H7 (cell line): ENCODE data around the gene PNPLA2. TPM values are rescaled to one million over a fixed set of nuclear protein-coding genes. Genes with fewer than 3 reads are reported as not detected.

Source experiments
- DNase-seq: peaks from one replicate; pipeline ENCODE4 v3.0.0; 2012
- H3K27me3 ChIP-seq: 2 replicates; pipeline ENCODE4 v1.6.0; 2011; ENCODE audit warnings: mild to moderate bottlenecking, low read length; ENCODE audit not compliant: control insufficient read depth, insufficient read depth
- H3K36me3 ChIP-seq: replicated peaks from 2 replicates; pipeline ENCODE4 v1.5.1; 2011; ENCODE audit warnings: low read length; ENCODE audit not compliant: control insufficient read depth, insufficient read depth
- H3K4me3 ChIP-seq: 2 replicates; pipeline ENCODE4 v1.5.1; 2011; ENCODE audit warnings: low read depth, mild to moderate bottlenecking, control low read depth, low read length, moderate library complexity; ENCODE audit not compliant: insufficient read depth
- total RNA-seq: library from RNA; depleted of rRNA; stranded (reverse); fragments of >200 nt; shearing (Covaris generic); gene quantifications from 2 replicates; pipeline ENCODE4 v1.2.3, GENCODE V29; 2014

The PNPLA2 gene
- total RNA-seq, 1 experiment from 2014 or later: 15.7 TPM

GRCh38 chr11:843086-843734, 24.5 kb downstream of the PNPLA2 start:
- DNase-seq: peak; percentile 87
- Histone ChIP-seq H3K27me3 (no peaks in the 10 kb centered on the region), H3K36me3 (peaks cover 13% of the 10 kb centered on the region), H3K4me3 (peak overlapping the region; percentile 70)

DNA sequence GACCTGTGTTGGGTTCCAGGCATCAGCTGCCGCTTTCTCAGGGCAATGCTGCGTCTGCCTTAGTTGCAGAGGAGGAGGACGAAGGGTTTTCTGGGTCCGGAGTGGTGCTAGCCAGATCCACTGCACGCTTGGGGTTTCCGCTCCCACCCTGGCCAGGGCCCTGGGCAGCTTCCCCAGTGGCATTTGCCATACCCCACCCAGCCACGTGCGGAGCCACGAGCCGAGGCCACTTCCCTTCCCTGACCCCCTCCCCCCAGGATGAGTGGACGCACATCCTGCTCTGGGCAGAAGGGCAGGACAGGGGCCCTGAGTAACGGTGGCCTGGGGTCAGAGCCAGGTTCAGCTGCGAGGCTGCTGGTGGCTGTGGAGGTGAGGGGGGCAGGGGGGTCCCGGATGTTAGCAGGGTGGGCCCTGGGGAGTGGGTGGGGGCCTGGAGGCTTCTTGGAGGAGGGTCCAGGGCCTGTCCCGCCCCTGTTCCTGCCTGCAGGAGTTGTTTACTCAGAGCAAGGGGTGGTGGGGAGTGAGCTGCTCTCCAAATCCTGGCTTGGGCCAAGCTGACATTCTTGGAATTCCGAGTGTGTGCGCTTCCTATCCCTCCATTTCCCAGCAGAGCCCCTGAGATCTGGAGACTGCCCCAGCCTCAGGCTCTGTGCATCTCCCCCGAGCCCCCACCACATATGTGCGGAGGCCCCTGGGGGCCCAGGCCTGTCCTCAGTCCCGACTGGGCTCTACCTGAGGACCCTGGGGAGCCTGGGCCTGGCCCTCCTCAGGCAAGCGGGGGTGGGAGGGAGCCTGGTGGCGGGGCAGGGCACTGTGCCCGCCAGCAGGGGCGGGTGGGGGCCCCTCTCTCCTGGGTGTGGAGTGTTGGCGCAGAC, 25.3 kb downstream of the PNPLA2 start:
- DNase-seq: peak; percentile 97
- Histone ChIP-seq H3K27me3 (peaks cover 2% of the 10 kb centered on the region; the same call in 1 of the 2 replicates), H3K4me3 (peak overlapping the region; percentile 70), H3K36me3 (peaks cover 10% of the 10 kb centered on the region)

- peak; percentile 97 for DNase-seq
- Histone ChIP-seq H3K36me3 (peaks cover 5% of the 10 kb centered on the region), H3K27me3 (peaks cover 2% of the 10 kb centered on the region; the same call in 1 of the 2 replicates), H3K4me3 (peak overlapping the region; percentile 70)
These were observed 26.3 kb downstream of the PNPLA2 start for GRCh38 chr11:844693-845644.

DNA sequence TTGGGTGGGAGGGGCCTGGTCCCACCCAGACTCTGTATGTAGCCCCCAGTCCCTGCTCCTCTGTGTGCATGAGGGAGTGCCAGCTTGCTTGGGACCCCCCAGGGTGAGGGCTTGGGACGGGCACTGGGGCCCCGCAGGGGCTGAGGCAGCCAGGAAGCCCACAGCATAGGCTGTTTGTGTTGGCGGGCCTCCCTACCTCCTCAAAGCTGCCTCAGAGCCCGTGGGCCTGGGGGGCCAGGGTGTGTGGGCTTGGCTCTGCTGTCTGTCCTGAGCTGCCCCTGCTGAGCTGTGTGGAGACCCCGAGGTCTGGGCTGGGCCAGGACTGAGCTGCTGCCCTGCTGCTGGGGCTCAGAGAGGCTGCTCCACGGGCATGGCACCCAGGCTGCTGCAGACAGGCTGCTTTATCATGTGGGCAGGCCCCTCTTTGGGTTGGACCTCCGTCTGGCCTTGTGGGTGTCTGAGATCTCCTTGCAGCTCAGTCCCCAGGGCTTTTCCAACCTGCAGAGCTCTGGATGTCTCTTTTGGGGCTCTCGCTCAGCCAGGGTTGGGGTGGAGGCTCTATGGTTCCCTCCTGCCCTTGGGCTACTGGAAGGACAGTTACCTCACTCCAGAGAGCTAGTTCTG, 27.3 kb downstream of the PNPLA2 start:
- no peaks in the 10 kb centered on the region for H3K36me3 ChIP-seq
- H3K4me3 ChIP-seq: no peak overlapping the region
- H3K27me3 ChIP-seq: peaks cover 4% of the 10 kb centered on the region
- no peak for DNase-seq

GRCh38 chr11:846496-847098, 27.9 kb downstream of the PNPLA2 start:
- H3K36me3 ChIP-seq: no peaks in the 10 kb centered on the region
- no peak for DNase-seq
- H3K27me3 ChIP-seq: peaks cover 4% of the 10 kb centered on the region
- H3K4me3 ChIP-seq: no peak overlapping the region

DNA sequence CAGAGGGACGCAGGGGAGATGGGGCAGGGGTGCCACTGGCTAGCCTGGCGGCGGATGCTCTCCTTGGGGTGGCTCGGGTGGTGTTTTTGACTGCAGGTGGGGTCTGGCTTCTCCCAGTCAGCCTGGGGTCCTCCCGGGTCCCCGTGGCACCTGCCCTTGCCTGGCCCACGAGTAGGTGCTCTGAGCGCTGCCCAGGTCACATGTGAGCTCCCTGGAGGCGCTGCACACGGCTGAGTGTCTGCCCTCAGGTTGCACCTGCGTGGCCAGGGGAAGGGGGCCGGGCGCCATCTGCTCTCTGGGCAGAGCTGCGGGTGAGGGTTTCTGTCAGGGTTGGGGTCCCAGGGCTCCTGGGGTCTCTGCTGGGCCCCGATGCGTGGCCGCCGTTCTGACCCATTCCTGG, 29.2 kb downstream of the PNPLA2 start:
- no peak for DNase-seq

GRCh38 chr11:848380-848931, 29.7 kb downstream of the PNPLA2 start:
- Histone ChIP-seq H3K27me3 (peaks cover 4% of the 10 kb centered on the region), H3K36me3 (no peaks in the 10 kb centered on the region), H3K4me3 (no peak overlapping the region; the same call in 1 of the 2 replicates)
- DNase-seq: peak; percentile 94

More for the DNA sequence above, 29.2 kb downstream of the PNPLA2 start:
- H3K4me3 ChIP-seq: no peak overlapping the region
- H3K27me3 ChIP-seq: peaks cover 4% of the 10 kb centered on the region
- H3K36me3 ChIP-seq: no peaks in the 10 kb centered on the region

GRCh38 chr11:849104-849824, 30.6 kb downstream of the PNPLA2 start:
- peak; percentile 100 for DNase-seq
- Histone ChIP-seq H3K36me3 (no peaks in the 10 kb centered on the region), H3K4me3 (peak overlapping the region; percentile 47), H3K27me3 (peaks cover 4% of the 10 kb centered on the region)

GRCh38 chr11:849951-850774, 31.4 kb downstream of the PNPLA2 start:
- H3K4me3 ChIP-seq: peak overlapping the region; percentile 61
- peak; percentile 86 for DNase-seq
- no peaks in the 10 kb centered on the region for H3K36me3 ChIP-seq
- peaks cover 4% of the 10 kb centered on the region for H3K27me3 ChIP-seq

GRCh38 chr11:850775-851763, 32.4 kb downstream of the PNPLA2 start:
- peak overlapping the region; percentile 61 for H3K4me3 ChIP-seq
- no peaks in the 10 kb centered on the region for H3K36me3 ChIP-seq
- peaks cover 4% of the 10 kb centered on the region for H3K27me3 ChIP-seq
- DNase-seq: peak; percentile 94

DNA sequence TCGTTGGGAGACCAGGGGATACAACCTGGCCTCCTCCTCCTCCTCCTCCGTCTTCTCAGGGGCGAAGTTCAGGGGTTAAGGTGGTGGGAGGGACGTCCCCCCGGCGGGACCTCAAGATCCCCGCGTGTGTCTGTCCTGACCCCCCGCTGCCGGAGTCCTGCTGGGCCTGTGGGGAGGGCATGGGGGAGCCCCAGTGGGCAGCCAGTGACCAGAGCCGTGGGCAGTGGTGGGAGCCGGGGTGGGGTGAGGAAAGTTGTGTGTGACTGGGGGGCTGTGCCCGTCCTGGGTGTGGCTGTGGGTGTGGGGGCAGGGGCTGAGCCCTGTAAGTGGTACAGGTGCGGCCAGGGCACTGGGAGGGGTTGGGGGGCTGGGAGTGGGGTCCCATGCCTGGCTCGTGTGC, 34.0 kb downstream of the PNPLA2 start:
- no peak for DNase-seq

More for the DNA sequence above, 34.0 kb downstream of the PNPLA2 start:
- H3K36me3 ChIP-seq: no peaks in the 10 kb centered on the region
- peaks cover 4% of the 10 kb centered on the region for H3K27me3 ChIP-seq
- no peak overlapping the region for H3K4me3 ChIP-seq
